ENCODE data around the gene CIITA. TPM values are rescaled to one million over a fixed set of nuclear protein-coding genes. Genes with fewer than 3 reads are reported as not detected.

CIITA gene
- total RNA-seq, 2 donors from 2014 or later = 25.2 to 31.0 TPM

DNA sequence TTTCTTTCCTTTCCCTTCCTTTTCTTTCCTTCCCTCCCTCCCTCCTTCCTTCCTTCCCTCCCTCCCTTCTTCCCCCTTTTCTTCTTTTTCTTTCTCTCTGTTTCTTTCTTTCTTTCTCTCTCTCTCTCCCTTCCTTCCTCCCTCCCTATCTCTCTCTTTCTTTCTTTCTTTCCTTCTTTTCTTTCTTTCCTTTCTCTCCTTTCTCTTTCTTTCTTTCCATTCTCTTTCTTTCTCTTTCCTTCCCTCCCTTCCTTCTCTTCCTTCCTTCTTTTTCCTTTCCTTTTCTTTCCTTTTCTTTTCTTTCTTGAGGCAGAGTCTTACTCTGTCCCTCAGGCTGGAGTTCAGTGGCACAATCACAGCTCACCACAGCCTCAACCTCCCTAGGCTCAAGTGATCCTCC lies 34.3 kb downstream of the CIITA start:
- H3K9me3 ChIP-seq = no peaks in the 10 kb centered on the region
- H3K4me3 ChIP-seq = no peak overlapping the region
- DNase-seq (ENCODE audit: low spot score) (no peak), ATAC-seq (ENCODE audit: insufficient number of reproducible peaks, low FRiP score, low read depth) (no peak)
- H3K4me1 ChIP-seq (ENCODE audit: control insufficient read depth in 1 of 2, low read depth in 2 of 2) = peaks cover 0 to 10% of the 10 kb centered on the region in 2 donors
- H3K27ac ChIP-seq = no peak overlapping the region
- no peaks in the 10 kb centered on the region for H3K36me3 ChIP-seq
- TF ChIP-seq, protein P1, sequence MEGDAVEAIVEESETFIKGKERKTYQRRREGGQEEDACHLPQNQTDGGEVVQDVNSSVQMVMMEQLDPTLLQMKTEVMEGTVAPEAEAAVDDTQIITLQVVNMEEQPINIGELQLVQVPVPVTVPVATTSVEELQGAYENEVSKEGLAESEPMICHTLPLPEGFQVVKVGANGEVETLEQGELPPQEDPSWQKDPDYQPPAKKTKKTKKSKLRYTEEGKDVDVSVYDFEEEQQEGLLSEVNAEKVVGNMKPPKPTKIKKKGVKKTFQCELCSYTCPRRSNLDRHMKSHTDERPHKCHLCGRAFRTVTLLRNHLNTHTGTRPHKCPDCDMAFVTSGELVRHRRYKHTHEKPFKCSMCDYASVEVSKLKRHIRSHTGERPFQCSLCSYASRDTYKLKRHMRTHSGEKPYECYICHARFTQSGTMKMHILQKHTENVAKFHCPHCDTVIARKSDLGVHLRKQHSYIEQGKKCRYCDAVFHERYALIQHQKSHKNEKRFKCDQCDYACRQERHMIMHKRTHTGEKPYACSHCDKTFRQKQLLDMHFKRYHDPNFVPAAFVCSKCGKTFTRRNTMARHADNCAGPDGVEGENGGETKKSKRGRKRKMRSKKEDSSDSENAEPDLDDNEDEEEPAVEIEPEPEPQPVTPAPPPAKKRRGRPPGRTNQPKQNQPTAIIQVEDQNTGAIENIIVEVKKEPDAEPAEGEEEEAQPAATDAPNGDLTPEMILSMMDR (IDR thresholded peaks at IDR 0.05) = no peak
- H3K27me3 ChIP-seq (replicated peaks; ENCODE audit: insufficient read depth) = no peaks in the 10 kb centered on the region

DNA sequence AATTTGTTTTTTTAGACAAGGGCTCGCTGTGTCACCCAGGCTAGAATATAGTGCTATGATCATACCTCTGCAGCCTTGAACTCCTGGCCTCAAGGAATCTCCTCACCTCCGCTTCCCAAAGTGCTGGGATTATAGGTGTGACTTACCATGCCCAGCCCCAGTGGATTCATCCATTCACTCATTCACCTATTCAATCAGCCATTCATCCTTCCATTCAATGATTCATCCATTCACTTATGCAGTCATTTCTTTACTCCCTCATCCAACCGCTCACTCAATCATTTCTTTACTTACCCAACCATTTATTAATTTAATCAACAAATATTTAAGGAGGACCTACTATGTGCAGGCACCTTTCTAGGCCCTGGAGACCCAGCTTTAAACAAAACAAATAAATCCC lies 39.5 kb downstream of the CIITA start:
- Histone ChIP-seq H3K27me3 (replicated peaks; ENCODE audit: insufficient read depth) (no peaks in the 10 kb centered on the region), H3K4me3 (no peak overlapping the region), H3K36me3 (no peaks in the 10 kb centered on the region), H3K9me3 (no peaks in the 10 kb centered on the region), H3K27ac (no peak overlapping the region), H3K4me1 (ENCODE audit: control insufficient read depth in 1 of 2, low read depth in 2 of 2) (peaks cover 5 to 23% of the 10 kb centered on the region in 2 donors)
- DNase-seq (ENCODE audit: low spot score) = no peak
- ATAC-seq (ENCODE audit: insufficient number of reproducible peaks, low FRiP score, low read depth) = no peak
- TF ChIP-seq, protein P1 (IDR thresholded peaks at IDR 0.05) = no peak

DNA sequence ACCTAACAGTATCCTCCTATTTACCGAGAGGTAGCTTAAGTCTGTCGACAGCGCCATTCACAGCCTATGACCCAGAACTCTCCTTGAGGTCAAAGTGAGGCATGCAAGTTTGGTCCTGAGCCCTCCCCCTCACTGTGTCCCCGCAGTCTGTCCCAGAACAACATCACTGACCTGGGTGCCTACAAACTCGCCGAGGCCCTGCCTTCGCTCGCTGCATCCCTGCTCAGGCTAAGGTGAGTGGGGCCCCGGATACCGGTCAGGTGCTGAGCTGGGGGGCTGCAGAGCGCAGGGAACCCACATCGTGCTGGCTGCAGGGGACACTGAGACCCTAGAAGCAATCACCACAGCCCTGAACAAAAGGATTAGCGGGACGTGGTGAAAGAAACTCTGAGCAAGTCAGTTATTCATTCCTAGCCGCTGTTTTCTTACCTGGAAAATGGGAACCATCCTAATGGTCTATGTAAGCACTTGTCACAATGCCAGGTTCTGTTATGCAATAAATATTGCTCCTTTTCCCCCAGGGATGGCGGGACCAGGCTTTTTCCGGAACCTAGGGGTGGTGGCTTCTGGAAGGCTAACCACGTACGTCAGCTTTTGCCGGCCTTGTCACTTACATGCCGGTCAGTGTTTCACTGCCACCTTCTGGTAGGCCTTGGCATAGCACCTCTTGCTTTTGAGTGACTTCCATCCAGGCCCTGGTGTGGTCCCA lies 41.4 kb downstream of the CIITA start:
- Histone ChIP-seq H3K4me1 (ENCODE audit: control insufficient read depth in 1 of 2, low read depth in 2 of 2) (peaks cover 17 to 42% of the 10 kb centered on the region in 2 donors), H3K27me3 (replicated peaks; ENCODE audit: insufficient read depth) (no peaks in the 10 kb centered on the region), H3K27ac (peak overlapping the region in 1 of 2 donors; percentile 21), H3K4me3 (peak overlapping the region; percentile 61), H3K36me3 (no peaks in the 10 kb centered on the region), H3K9me3 (no peaks in the 10 kb centered on the region)
- DNase-seq (ENCODE audit: low spot score) (peak; percentile 96), ATAC-seq (ENCODE audit: insufficient number of reproducible peaks, low FRiP score, low read depth) (peak; percentile 74)
- TF ChIP-seq, protein P1 (IDR thresholded peaks at IDR 0.05) = peak; percentile 94

DNA sequence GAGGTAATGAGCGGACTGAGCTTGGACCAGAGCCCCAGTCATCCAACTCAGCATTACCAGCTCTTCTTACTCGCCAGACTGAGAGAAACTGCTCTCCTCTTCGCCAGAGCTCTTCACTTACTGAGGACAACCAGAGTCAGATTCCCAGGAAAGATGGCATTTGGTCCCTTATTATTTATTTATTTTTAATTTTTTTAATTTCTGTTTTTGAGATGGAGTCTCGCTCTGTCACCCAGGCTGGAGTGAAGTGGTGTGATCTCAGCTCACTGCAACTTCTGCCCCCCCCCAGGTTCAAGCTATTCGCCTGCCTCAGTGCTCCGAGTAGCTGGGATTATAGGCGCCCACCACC lies 42.0 kb downstream of the CIITA start:
- TF ChIP-seq, protein P1 (IDR thresholded peaks at IDR 0.05) = no peak
- Histone ChIP-seq H3K27ac (no peak overlapping the region), H3K27me3 (replicated peaks; ENCODE audit: insufficient read depth) (no peaks in the 10 kb centered on the region), H3K4me1 (ENCODE audit: control insufficient read depth in 1 of 2, low read depth in 2 of 2) (peaks cover 17 to 47% of the 10 kb centered on the region in 2 donors), H3K9me3 (no peaks in the 10 kb centered on the region), H3K36me3 (no peaks in the 10 kb centered on the region), H3K4me3 (peak overlapping the region; percentile 61)
- DNase-seq (ENCODE audit: low spot score) (no peak), ATAC-seq (ENCODE audit: insufficient number of reproducible peaks, low FRiP score, low read depth) (no peak)

DNA sequence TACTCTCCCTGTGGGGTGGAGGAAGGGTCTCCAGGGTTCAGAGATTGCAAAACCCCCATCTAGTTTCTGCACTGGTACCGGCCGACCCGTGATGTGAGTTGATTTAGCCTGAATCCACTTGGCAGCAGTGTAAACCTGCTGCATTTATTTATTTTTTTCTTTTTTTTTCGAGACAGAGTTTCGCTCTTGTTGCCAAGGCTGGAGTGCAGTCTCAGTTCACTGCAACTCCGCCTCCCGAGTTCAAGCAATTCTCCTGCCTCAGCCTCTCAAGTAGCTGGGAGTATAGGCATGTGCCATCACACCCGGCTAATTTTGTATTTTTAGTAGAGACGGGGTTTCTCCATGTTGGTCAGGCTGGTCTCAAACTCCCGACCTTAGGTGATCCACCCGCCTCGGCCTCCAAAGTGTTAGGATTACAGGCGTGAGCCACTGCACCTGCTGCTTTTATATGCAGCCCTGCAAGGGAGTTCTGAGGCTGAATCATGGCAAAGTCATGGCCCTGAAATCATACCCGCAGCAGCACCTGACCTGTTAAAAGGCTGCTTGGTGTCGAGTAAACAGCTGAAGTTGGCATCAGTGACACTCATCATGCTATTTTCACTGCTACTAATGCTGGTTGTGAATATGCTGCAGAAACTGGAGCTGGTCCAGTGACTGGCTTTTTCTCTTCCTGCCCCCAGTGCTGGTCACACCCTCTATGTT lies 43.9 kb downstream of the CIITA start:
- no peak for DNase-seq (ENCODE audit: low spot score)
- no peaks in the 10 kb centered on the region for H3K27me3 ChIP-seq (replicated peaks; ENCODE audit: insufficient read depth)
- H3K4me3 ChIP-seq = no peak overlapping the region
- no peak for ATAC-seq (ENCODE audit: insufficient number of reproducible peaks, low FRiP score, low read depth)
- H3K27ac ChIP-seq = peak overlapping the region; percentile 75 to 84
- no peaks in the 10 kb centered on the region for H3K9me3 ChIP-seq
- peaks cover 23 to 59% of the 10 kb centered on the region in 2 donors for H3K4me1 ChIP-seq (ENCODE audit: control insufficient read depth in 1 of 2, low read depth in 2 of 2)
- H3K36me3 ChIP-seq = peaks cover 6% of the 10 kb centered on the region
- TF ChIP-seq, protein P1 (IDR thresholded peaks at IDR 0.05) = no peak
